Kidney (tissue), 14 donors: ENCODE measurements around the gene ADAMTS17. TPM values are rescaled to one million over a fixed set of nuclear protein-coding genes. Genes with fewer than 3 reads are reported as not detected.

Source experiments
- DNase-seq, 5 donors: peaks; one replicate each; pipeline ENCODE4 v3.0.0-alpha.2; 2013 to 2020
- FAIRE-seq: peaks from 2 replicates; lab custom pipeline; 2012; peaks lifted over from hg19 to GRCh38; lab: Jason Lieb, UNC
- H3K27ac ChIP-seq, 2 donors: one replicate each; pipeline ENCODE4 v1.7.0; 2013; ENCODE audit warnings: low read depth in 2 of 2, low read length in 2 of 2, inconsistent platforms in 1 of 2
- H3K27me3 ChIP-seq: one replicate; pipeline ENCODE4 v1.7.1; 2013; ENCODE audit warnings: low read length, inconsistent platforms; ENCODE audit not compliant: control insufficient read depth, insufficient read depth
- H3K36me3 ChIP-seq, 3 donors: one replicate each; pipeline versions ENCODE4 v1.7.0 to v1.7.1; 2013; ENCODE audit warnings: low read length in 3 of 3, control low read depth in 1 of 3, inconsistent platforms in 1 of 3; ENCODE audit not compliant: insufficient read depth in 3 of 3, control insufficient read depth in 2 of 3
- H3K4me1 ChIP-seq, 3 donors: one replicate each; pipeline versions ENCODE4 v1.7.0 to v1.7.1; 2013; ENCODE audit warnings: low read length in 3 of 3, inconsistent platforms in 1 of 3, low read depth in 1 of 3; ENCODE audit not compliant: control insufficient read depth in 2 of 3, insufficient read depth in 2 of 3
- H3K4me3 ChIP-seq, 3 donors: one replicate each; pipeline versions ENCODE4 v1.7.0 to v1.8.1; 2013; ENCODE audit warnings: low read length in 3 of 3, control low read depth in 1 of 3, inconsistent platforms in 1 of 3
- H3K9ac ChIP-seq, 3 donors: one replicate each; pipeline versions ENCODE4 v1.7.0 to v1.7.1; 2013; ENCODE audit warnings: low read length in 3 of 3, control low read depth in 1 of 3, inconsistent platforms in 1 of 3
- H3K9me3 ChIP-seq, 3 donors: one replicate each; pipeline versions ENCODE4 v1.7.0 to v1.7.1; 2013; ENCODE audit warnings: low read length in 3 of 3, control low read depth in 1 of 3, inconsistent platforms in 1 of 3; ENCODE audit not compliant: control insufficient read depth in 2 of 3, insufficient read depth in 1 of 3
- CTCF ChIP-seq: IDR thresholded peaks from 3 replicates; pipeline ENCODE4 v1.5.1; 2012; ENCODE audit warnings: mild to moderate bottlenecking, moderate library complexity, borderline replicate concordance; ENCODE audit not compliant: insufficient read depth; ENCODE audit errors: extremely low read depth
- intact Hi-C: fragments of 100-400 bp; cut with DNase I; formaldehyde crosslinking; loops from one replicate; pipeline ENCODE4 v1.11.1; 2022
- polyA plus RNA-seq: library from polyadenylated mRNA; stranded (reverse); fragments of 350-450 nt; fragmentation: Illumina TruSeq; extraction: RNeasy Lipid Tissue Mini Kit (QIAGEN cat#74804); gene quantifications from one replicate; pipeline ENCODE4 v1.2.3, GENCODE V29; 2014; ENCODE audit warnings: low read depth, low replicate concordance; ENCODE audit not compliant: insufficient read depth
- total RNA-seq: library from RNA; stranded (reverse); fragmentation: NEBNext Ultra II Directional; extraction: Animal tissue kit (Norgen Biotek cat#: 25700); gene quantifications from one replicate; pipeline ENCODE4 v1.2.1, GENCODE V29; 2021
- donor health status: control.
- donor health status: control.
- donor health status: control.
- donor health status: control.
- donor health status: control.
- donor health status: DM: yes; HTN: yes; CAD: no.
- donor health status: Normal renal cell carcinoma (clear cell type).

The ADAMTS17 gene
- total and polyA plus RNA-seq, 2 donors from 2014 or later = 1.7 to 2.2 TPM

- Histone ChIP-seq H3K27me3 (peaks cover 3% of the 10 kb centered on the region), H3K9me3 (peaks cover 0 to 11% (median 0%) of the 10 kb centered on the region in 3 donors), H3K9ac (no peak overlapping the region), H3K36me3 (no peaks in the 10 kb centered on the region), H3K4me3 (peak overlapping the region in 1 of 3 donors; percentile 24), H3K27ac (no peak overlapping the region), H3K4me1 (no peaks in the 10 kb centered on the region)
- peak in 3 of 5 donors; percentile 17 to 32 (median 21) for DNase-seq
- FAIRE-seq = no peak
- TF ChIP-seq CTCF = no peak
- intact Hi-C loops = no loop called here
Measured at GRCh38 chr15:100373120-100373896, 31.5 kb upstream of the ADAMTS17 start.

- intact Hi-C loops = no loop called here
- no peaks in the 10 kb centered on the region for H3K4me1 ChIP-seq
Measured at GRCh38 chr15:100372739-100373119, 31.0 kb upstream of the ADAMTS17 start.

GRCh38 chr15:100355342-100355741 is 13.6 kb upstream of the ADAMTS17 start:
- Histone ChIP-seq H3K9ac (no peak overlapping the region), H3K27me3 (no peaks in the 10 kb centered on the region), H3K4me1 (no peaks in the 10 kb centered on the region), H3K36me3 (no peaks in the 10 kb centered on the region), H3K27ac (no peak overlapping the region), H3K4me3 (no peak overlapping the region), H3K9me3 (no peaks in the 10 kb centered on the region)
- no peak for TF ChIP-seq CTCF
- FAIRE-seq (no peak), DNase-seq (no peak)
- intact Hi-C loops = no loop called here

More at GRCh38 chr15:100372739-100373119, 31.0 kb upstream of the ADAMTS17 start:
- FAIRE-seq (no peak), DNase-seq (peak in 1 of 5 donors; percentile 4)
- no peak for TF ChIP-seq CTCF
- H3K9me3 ChIP-seq = peaks cover 0 to 11% (median 0%) of the 10 kb centered on the region in 3 donors
- no peak overlapping the region for H3K9ac ChIP-seq
- H3K4me3 ChIP-seq = peak overlapping the region in 1 of 3 donors; percentile 24
- H3K36me3 ChIP-seq = no peaks in the 10 kb centered on the region
- H3K27ac ChIP-seq = no peak overlapping the region
- peaks cover 3% of the 10 kb centered on the region for H3K27me3 ChIP-seq
